Measurements from ENCODE around the gene TMEM270. TPM values are rescaled to one million over a fixed set of nuclear protein-coding genes. Genes with fewer than 3 reads are reported as not detected.

The TMEM270 gene
- total RNA-seq, 1 donor from 2014 or later, result not detected

- H3K79me2 ChIP-seq (ENCODE audit: low read depth), result no peaks in the 10 kb centered on the region
- DNase-seq (ENCODE audit: low spot score), result no peak
- Mint-ChIP-seq H3K27me3 (ENCODE audit: insufficient read depth, low read depth) (peaks cover 11% of the 10 kb centered on the region), H3K4me3 (no peak overlapping the region), H3K4me1 (peaks cover 28% of the 10 kb centered on the region), H3K9me3 (peaks cover 24% of the 10 kb centered on the region), H3K36me3 (peaks cover 4% of the 10 kb centered on the region), H3K27ac (no peak overlapping the region)
- TF ChIP-seq EZH2 (IDR thresholded peaks at IDR 0.05) (no peak), EZH2phosphoT487 (IDR thresholded peaks at IDR 0.05) (no peak), CTCF (IDR thresholded peaks at IDR 0.05) (no peak)
- H3K27ac ChIP-seq, result no peak overlapping the region
- no peaks in the 10 kb centered on the region for H3K27me3 ChIP-seq
- no peaks in the 10 kb centered on the region for H3K9me3 ChIP-seq (ENCODE audit: low read depth)
- no peak overlapping the region for H2AFZ ChIP-seq (replicated peaks)
- H3K4me1 ChIP-seq, result no peaks in the 10 kb centered on the region
- no peak overlapping the region for H3K4me2 ChIP-seq
- no peaks in the 10 kb centered on the region for H3K36me3 ChIP-seq
- H3F3A ChIP-seq (ENCODE audit: low read depth), result no peaks in the 10 kb centered on the region
- H4K20me1 ChIP-seq (ENCODE audit: low read depth), result no peaks in the 10 kb centered on the region
- H3K9ac ChIP-seq, result no peak overlapping the region
- no peak overlapping the region for H3K4me3 ChIP-seq
Observed at GRCh38 chr7:73894733-73895551, 34.0 kb downstream of the TMEM270 start.

- Mint-ChIP-seq H3K4me1 (peaks cover 28% of the 10 kb centered on the region), H3K9me3 (peaks cover 24% of the 10 kb centered on the region), H3K27me3 (ENCODE audit: insufficient read depth, low read depth) (peaks cover 8% of the 10 kb centered on the region), H3K27ac (no peak overlapping the region), H3K36me3 (peaks cover 4% of the 10 kb centered on the region), H3K4me3 (peak overlapping the region; percentile 19)
- DNase-seq (ENCODE audit: low spot score), result no peak
- no peaks in the 10 kb centered on the region for H3K4me1 ChIP-seq
- H3K36me3 ChIP-seq, result no peaks in the 10 kb centered on the region
- H3K79me2 ChIP-seq (ENCODE audit: low read depth), result no peaks in the 10 kb centered on the region
- H3K4me2 ChIP-seq, result no peak overlapping the region
- no peaks in the 10 kb centered on the region for H4K20me1 ChIP-seq (ENCODE audit: low read depth)
- no peak overlapping the region for H3K9ac ChIP-seq
- no peaks in the 10 kb centered on the region for H3F3A ChIP-seq (ENCODE audit: low read depth)
- TF ChIP-seq EZH2phosphoT487 (IDR thresholded peaks at IDR 0.05) (no peak), EZH2 (IDR thresholded peaks at IDR 0.05) (no peak), CTCF (IDR thresholded peaks at IDR 0.05) (no peak)
- no peak overlapping the region for H2AFZ ChIP-seq (replicated peaks)
- H3K27me3 ChIP-seq, result no peaks in the 10 kb centered on the region
- H3K27ac ChIP-seq, result no peak overlapping the region
- H3K4me3 ChIP-seq, result no peak overlapping the region
- H3K9me3 ChIP-seq (ENCODE audit: low read depth), result no peaks in the 10 kb centered on the region
Observed at GRCh38 chr7:73895626-73896025, 34.7 kb downstream of the TMEM270 start.

- H2AFZ ChIP-seq (replicated peaks), result no peak overlapping the region
- TF ChIP-seq CTCF (IDR thresholded peaks at IDR 0.05) (no peak), EZH2phosphoT487 (IDR thresholded peaks at IDR 0.05) (no peak)
- no peaks in the 10 kb centered on the region for H3K79me2 ChIP-seq (ENCODE audit: low read depth)
- no peaks in the 10 kb centered on the region for H4K20me1 ChIP-seq (ENCODE audit: low read depth)
- H3K4me3 ChIP-seq, result no peak overlapping the region
- Mint-ChIP-seq H3K4me1 (peaks cover 24% of the 10 kb centered on the region), H3K27me3 (ENCODE audit: insufficient read depth, low read depth) (peaks cover 7% of the 10 kb centered on the region), H3K36me3 (peaks cover 4% of the 10 kb centered on the region), H3K9me3 (peaks cover 24% of the 10 kb centered on the region), H3K4me3 (peak overlapping the region; percentile 9), H3K27ac (no peak overlapping the region)
- H3K27ac ChIP-seq, result no peak overlapping the region
- no peak overlapping the region for H3K4me2 ChIP-seq
- no peaks in the 10 kb centered on the region for H3F3A ChIP-seq (ENCODE audit: low read depth)
- no peaks in the 10 kb centered on the region for H3K4me1 ChIP-seq
- H3K36me3 ChIP-seq, result no peaks in the 10 kb centered on the region
- H3K27me3 ChIP-seq, result no peaks in the 10 kb centered on the region
- no peak for DNase-seq (ENCODE audit: low spot score)
- H3K9me3 ChIP-seq (ENCODE audit: low read depth), result no peaks in the 10 kb centered on the region
- no peak overlapping the region for H3K9ac ChIP-seq
Observed at GRCh38 chr7:73896454-73896853, 35.5 kb downstream of the TMEM270 start.

All from neural progenitor cell (in vitro differentiated cells).